Spleen (tissue), 7 donors: ENCODE results near the gene MDFI.
A peak's percentile ranks its signal among the peaks of the same experiment; 100 is the strongest.

ENCODE experiments used
- POLR2A ChIP-seq, 3 donors: fragments of 450-650 bp; IDR thresholded peaks; one replicate each; pipeline ENCODE4 v1.5.1; 2017; ENCODE audit warnings: antibody characterized with exemption in 3 of 3, mild to moderate bottlenecking in 1 of 3
- POLR2AphosphoS5 ChIP-seq, 3 donors: sonication (generic); formaldehyde crosslinking; IDR thresholded peaks; one replicate each; pipeline ENCODE4 v1.5.1; 2017; ENCODE audit warnings: antibody characterized with exemption in 3 of 3
- TF ChIP-seq, protein P1 (sequence below), 11 experiments: fragments of 200-600 bp in 7 of 11; fragments of 450-650 bp in 4 of 11; sonication (generic) in 4 of 11; IDR thresholded peaks in 8 of 11; conservative IDR thresholded peaks in 3 of 11; 1 replicate in 7 of 11; 2 replicates in 4 of 11; pipeline versions ENCODE4 v1.4.0 to v1.8.0; 2016 to 2021; ENCODE audit warnings: antibody characterized with exemption in 11 of 11, inconsistent platforms in 4 of 11, mild to moderate bottlenecking in 1 of 11
- donor health status: DM: no; HTN: no; CAD: no; lungs with moderate emphysema.
- donor health status: DM: no; HTN: no; CAD: no.
- donor health status: DM: no; HTN: no; CAD: no.

DNA sequence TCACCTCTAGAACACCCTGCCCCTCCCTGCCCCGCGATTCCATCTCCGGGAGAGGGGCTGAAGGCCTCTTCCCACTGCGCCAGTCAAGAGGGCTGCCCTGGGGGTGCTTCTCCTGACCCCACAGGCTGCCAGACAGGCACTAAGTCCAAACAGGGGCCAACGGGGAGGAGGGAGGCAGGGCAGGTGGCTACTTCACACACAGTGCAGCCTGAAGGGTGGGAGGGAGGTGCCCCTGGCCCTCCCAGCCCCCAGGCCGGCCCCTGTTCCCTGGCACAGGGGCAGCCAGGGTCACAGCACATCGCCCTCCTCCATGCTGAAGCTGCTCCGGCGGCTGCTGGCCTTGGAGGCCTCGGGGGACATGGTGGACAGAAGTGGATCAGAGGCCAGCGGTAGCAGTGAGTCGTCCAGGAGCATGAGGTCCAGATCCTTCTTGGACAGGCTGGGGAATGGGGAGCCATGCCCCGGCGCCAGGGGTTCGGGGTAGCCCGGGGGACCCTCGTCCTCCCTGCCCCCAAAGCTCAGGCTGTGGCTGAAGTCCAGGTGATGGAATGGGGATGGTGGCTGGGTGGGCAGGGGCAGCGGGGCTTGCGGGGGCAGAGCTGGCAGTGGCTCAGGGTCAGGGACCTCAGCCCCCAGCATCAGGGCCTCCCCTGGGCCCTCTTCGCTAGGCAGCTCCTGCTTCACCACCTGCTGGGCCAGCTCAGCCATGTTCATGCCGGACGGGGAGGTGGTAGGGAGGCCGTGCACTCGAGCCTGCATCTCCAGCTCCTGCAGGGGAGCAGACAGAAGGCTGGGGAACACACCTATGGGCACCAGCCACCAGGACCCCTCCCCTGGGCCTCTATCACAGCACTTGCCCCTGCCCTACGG, 46.3 kb downstream of the MDFI start:
- TF ChIP-seq, protein P1, sequence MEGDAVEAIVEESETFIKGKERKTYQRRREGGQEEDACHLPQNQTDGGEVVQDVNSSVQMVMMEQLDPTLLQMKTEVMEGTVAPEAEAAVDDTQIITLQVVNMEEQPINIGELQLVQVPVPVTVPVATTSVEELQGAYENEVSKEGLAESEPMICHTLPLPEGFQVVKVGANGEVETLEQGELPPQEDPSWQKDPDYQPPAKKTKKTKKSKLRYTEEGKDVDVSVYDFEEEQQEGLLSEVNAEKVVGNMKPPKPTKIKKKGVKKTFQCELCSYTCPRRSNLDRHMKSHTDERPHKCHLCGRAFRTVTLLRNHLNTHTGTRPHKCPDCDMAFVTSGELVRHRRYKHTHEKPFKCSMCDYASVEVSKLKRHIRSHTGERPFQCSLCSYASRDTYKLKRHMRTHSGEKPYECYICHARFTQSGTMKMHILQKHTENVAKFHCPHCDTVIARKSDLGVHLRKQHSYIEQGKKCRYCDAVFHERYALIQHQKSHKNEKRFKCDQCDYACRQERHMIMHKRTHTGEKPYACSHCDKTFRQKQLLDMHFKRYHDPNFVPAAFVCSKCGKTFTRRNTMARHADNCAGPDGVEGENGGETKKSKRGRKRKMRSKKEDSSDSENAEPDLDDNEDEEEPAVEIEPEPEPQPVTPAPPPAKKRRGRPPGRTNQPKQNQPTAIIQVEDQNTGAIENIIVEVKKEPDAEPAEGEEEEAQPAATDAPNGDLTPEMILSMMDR (IDR thresholded peaks at IDR 0.05 in 8 of 11, conservative IDR thresholded peaks at IDR 0.05 in 3 of 11) = no peak
- TF ChIP-seq POLR2A (IDR thresholded peaks at IDR 0.05) (no peak), POLR2AphosphoS5 (IDR thresholded peaks at IDR 0.05) (peak in 2 of 3 donors; percentile 6 to 56)
